ENCODE measurements around the gene MST1R.

MST1R gene

DNA sequence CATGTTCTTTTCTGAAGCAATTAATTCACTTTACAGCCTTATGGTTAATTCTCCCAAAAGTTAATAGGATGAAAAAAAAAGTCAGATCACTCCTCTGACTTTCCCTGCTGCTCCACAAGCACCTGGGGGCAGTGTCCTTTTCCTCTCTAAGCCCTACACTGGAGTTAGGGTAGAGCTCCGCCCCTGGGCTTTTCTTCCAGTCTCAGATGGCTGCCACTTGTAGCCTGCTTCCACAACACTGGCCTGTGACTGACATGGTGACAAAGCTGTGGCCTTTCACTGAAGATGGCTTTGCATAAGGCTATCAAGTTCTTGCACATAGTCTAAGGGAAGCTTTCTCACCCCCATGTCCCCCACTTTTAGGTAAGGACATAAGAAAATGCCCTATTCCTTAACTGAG lies 27.2 kb upstream of the MST1R start:
- no peak overlapping the region for H3K9ac ChIP-seq (ENCODE audit: insufficient read length, low read depth)
- no peak overlapping the region for H3K4me3 ChIP-seq (ENCODE audit: insufficient read length, low read depth)
- no peaks in the 10 kb centered on the region for H3K27me3 ChIP-seq (ENCODE audit: insufficient read depth, insufficient read length)
- no peaks in the 10 kb centered on the region for H3K36me3 ChIP-seq (ENCODE audit: insufficient read depth, insufficient read length, low read length)
- H3K4me1 ChIP-seq (ENCODE audit: insufficient read depth, insufficient read length): peaks cover 6% of the 10 kb centered on the region
- TF ChIP-seq YY1 (IDR thresholded peaks at IDR 0.05; ENCODE audit: insufficient read depth, insufficient read length) (no peak), ZNF274 (IDR thresholded peaks at IDR 0.05; ENCODE audit: low read depth, low read length) (no peak), SUZ12 (IDR thresholded peaks at IDR 0.05; ENCODE audit: extremely low read depth, insufficient read depth, insufficient read length) (no peak)
- H3K9me3 ChIP-seq (ENCODE audit: insufficient read depth, low read length): no peaks in the 10 kb centered on the region
- DNase-seq (ENCODE audit: low read depth, low spot score): peak; percentile 63

DNA sequence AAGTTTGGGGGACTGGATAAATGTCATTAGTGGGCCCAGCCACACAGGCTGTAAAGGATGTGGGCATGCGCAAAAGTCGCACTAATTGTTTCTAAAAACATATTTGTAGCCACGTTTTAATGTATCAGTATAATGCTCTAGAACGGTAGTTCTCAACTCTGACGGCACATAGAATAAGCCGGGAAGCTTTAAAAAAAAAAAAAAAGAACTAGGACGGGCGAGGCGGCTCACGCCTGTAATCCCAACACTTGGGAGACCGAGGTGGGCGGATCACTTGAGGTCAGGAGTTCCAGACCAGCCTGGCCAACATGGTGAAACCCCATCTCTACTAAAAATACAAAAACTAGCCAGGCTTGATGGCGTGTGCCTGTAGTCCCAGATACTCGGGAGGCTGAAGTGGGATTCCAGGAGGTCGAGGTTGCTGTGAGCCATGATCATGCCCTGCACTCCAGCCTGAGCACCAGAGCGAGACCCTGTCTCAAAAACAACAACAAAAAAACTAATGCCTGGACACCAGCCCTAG lies 26.6 kb upstream of the MST1R start:
- no peak for TF ChIP-seq YY1 (IDR thresholded peaks at IDR 0.05; ENCODE audit: insufficient read depth, insufficient read length)
- H3K27me3 ChIP-seq (ENCODE audit: insufficient read depth, insufficient read length): no peaks in the 10 kb centered on the region
- no peaks in the 10 kb centered on the region for H3K9me3 ChIP-seq (ENCODE audit: insufficient read depth, low read length)
- peak overlapping the region; percentile 67 for H3K9ac ChIP-seq (ENCODE audit: insufficient read length, low read depth)
- peak overlapping the region; percentile 81 for H3K4me3 ChIP-seq (ENCODE audit: insufficient read length, low read depth)
- H3K4me1 ChIP-seq (ENCODE audit: insufficient read depth, insufficient read length): peaks cover 6% of the 10 kb centered on the region
- no peak for DNase-seq (ENCODE audit: low read depth, low spot score)
- H3K36me3 ChIP-seq (ENCODE audit: insufficient read depth, insufficient read length, low read length): no peaks in the 10 kb centered on the region

DNA sequence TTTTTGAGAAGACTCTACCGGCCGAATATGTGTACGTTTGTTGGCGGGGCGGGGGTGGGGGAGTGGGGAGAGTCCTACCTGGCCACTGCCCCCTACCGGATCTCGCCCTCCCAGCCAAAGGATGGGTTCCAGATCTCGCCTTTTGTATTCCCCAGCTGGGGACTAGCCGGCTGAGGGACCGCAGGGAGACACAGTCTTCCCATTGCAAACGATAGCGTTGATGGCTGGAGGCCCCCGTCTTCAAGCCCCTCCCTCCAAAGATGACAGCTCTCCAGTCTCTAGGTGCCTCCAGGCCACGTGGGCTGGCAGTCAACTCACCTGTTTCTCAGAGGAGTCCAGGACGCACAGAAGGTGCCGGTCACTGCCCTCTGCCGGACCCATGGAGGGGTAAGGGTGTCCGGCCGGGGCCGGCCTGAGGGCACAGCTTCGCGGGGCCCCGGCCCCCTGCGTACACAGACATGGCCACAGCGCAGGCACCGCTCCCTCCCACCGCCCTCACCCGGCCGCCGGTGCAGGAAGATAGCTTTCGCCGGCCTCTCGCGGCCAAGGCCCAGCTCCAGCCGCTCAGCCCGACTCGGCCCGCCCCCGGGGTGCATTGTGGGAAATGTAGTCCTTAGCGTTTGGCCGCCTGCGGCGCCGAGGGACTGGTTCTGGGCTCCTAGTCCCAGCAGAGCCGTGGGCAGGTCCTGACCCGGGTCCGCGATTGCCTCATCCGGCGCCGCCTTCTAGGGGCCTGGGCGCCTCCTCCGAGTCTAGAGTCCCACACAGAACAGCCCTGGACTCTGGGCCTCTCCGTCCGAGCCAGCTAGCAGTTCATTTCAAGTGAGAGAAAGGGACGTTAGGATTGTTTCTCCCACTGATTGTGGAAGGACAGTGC lies 25.9 kb upstream of the MST1R start, which contains the start of gene MON1A:
MON1A (minus strand) TSS at position 521 of the 877 bp plus-strand sequence. CDS start 16,465 bp downstream, outside the sequence.
- H3K4me3 ChIP-seq (ENCODE audit: insufficient read length, low read depth): peak within 1 kb of the TSS; percentile 81
- no peaks in the 10 kb centered on the region for H3K9me3 ChIP-seq (ENCODE audit: insufficient read depth, low read length)
- no peaks in the 10 kb centered on the region for H3K36me3 ChIP-seq (ENCODE audit: insufficient read depth, insufficient read length, low read length)
- TF ChIP-seq ZNF274 (IDR thresholded peaks at IDR 0.05; ENCODE audit: low read depth, low read length) (no peak), YY1 (IDR thresholded peaks at IDR 0.05; ENCODE audit: insufficient read depth, insufficient read length) (peak; percentile 12), SUZ12 (IDR thresholded peaks at IDR 0.05; ENCODE audit: extremely low read depth, insufficient read depth, insufficient read length) (no peak)
- H3K9ac ChIP-seq (ENCODE audit: insufficient read length, low read depth): peak within 1 kb of the TSS; percentile 84
- peaks cover 6% of the 10 kb centered on the region for H3K4me1 ChIP-seq (ENCODE audit: insufficient read depth, insufficient read length)
- no peaks in the 10 kb centered on the region for H3K27me3 ChIP-seq (ENCODE audit: insufficient read depth, insufficient read length)
- peak; percentile 77 for DNase-seq (ENCODE audit: low read depth, low spot score)

DNA sequence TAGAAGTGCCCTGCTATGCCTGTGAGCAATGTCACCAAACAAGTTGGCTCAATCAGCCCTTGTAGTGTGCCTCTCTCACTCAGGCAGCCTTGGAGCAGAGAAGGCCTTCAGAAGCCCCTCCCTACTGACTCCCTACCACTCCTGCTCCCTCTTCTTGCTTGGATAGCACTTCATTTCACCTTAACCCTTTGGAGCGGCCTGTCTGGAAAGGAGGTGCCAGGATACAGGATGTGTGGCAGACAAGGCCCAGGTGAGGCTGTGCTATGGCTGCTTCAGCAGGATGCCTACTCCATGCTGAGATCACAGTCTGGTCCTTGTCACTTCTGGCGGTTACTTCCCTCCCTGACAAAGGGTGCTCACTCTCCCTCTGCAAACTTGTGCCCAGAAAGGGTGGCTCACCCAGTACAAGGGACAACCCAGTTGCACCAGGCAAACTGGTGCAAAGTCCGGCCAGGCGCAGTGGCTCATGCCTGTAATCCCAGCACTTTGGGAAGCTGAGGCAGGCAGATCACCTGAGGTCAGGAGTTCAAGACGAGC lies 24.9 kb upstream of the MST1R start:
- Histone ChIP-seq H3K27me3 (ENCODE audit: insufficient read depth, insufficient read length) (no peaks in the 10 kb centered on the region), H3K9ac (ENCODE audit: insufficient read length, low read depth) (no peak overlapping the region), H3K4me1 (ENCODE audit: insufficient read depth, insufficient read length) (peaks cover 6% of the 10 kb centered on the region), H3K9me3 (ENCODE audit: insufficient read depth, low read length) (no peaks in the 10 kb centered on the region), H3K36me3 (ENCODE audit: insufficient read depth, insufficient read length, low read length) (no peaks in the 10 kb centered on the region), H3K4me3 (ENCODE audit: insufficient read length, low read depth) (peak overlapping the region; percentile 2)
- no peak for DNase-seq (ENCODE audit: low read depth, low spot score)
- TF ChIP-seq YY1 (IDR thresholded peaks at IDR 0.05; ENCODE audit: insufficient read depth, insufficient read length) (no peak), ZNF274 (IDR thresholded peaks at IDR 0.05; ENCODE audit: low read depth, low read length) (no peak), SUZ12 (IDR thresholded peaks at IDR 0.05; ENCODE audit: extremely low read depth, insufficient read depth, insufficient read length) (no peak)

DNA sequence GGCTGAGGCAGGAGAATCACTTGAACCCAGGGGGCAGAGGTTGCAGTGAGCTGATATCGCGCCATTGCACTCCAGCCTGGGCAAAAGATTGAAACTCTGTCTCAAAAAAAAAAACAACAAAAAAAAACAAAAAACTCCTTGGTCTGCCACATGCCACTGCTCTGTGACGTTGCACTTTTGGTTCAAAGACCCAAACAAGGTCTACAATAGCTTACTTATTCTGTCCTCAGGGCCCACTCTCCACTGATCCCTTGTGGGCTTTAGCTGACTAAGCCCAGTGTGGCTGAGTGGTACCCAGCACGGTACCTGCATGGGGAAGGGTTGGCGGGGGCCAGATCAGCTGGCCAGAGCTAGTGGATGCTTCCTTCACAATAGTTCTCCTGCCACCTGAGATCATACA lies 24.1 kb upstream of the MST1R start:
- peaks cover 6% of the 10 kb centered on the region for H3K4me1 ChIP-seq (ENCODE audit: insufficient read depth, insufficient read length)
- no peaks in the 10 kb centered on the region for H3K9me3 ChIP-seq (ENCODE audit: insufficient read depth, low read length)
- H3K4me3 ChIP-seq (ENCODE audit: insufficient read length, low read depth): no peak overlapping the region

DNA sequence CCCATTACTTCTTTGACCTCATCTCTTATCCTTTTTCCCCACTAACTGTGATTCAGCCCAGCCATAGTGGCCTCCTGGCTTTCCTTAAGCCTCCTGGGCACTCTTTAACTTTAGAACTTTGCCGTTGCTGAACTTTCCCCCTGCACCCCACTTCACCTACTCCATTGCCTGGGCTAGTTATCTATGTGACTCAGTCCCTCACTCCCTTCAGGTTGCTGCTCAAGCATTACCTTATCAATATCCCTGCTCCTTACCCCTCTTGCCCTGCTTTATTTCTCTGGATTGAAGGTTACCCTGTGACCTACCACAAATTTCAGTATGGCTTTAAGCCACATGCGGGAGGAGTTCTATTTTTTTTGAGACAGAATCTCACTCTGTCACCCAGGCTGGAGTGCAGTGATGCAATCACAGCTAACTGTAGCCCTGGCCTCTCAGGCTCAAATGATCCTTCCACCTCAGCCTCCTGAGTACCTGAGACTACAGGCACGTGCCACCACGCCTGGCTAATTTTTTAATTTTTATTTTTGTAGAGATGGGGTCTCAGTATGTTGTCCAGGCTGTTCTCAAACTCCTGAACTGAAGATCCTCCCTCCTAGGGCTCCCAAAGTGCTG lies 22.6 kb upstream of the MST1R start:
- no peaks in the 10 kb centered on the region for H3K36me3 ChIP-seq (ENCODE audit: insufficient read depth, insufficient read length, low read length)
- no peak for TF ChIP-seq ZNF274 (IDR thresholded peaks at IDR 0.05; ENCODE audit: low read depth, low read length)
- no peak for TF ChIP-seq YY1 (IDR thresholded peaks at IDR 0.05; ENCODE audit: insufficient read depth, insufficient read length)
- TF ChIP-seq SUZ12 (IDR thresholded peaks at IDR 0.05; ENCODE audit: extremely low read depth, insufficient read depth, insufficient read length): no peak
- no peak for DNase-seq (ENCODE audit: low read depth, low spot score)
- peaks cover 6% of the 10 kb centered on the region for H3K4me1 ChIP-seq (ENCODE audit: insufficient read depth, insufficient read length)
- H3K9me3 ChIP-seq (ENCODE audit: insufficient read depth, low read length): no peaks in the 10 kb centered on the region
- no peaks in the 10 kb centered on the region for H3K27me3 ChIP-seq (ENCODE audit: insufficient read depth, insufficient read length)
- H3K4me3 ChIP-seq (ENCODE audit: insufficient read length, low read depth): no peak overlapping the region
- H3K9ac ChIP-seq (ENCODE audit: insufficient read length, low read depth): no peak overlapping the region

More for the DNA sequence above, 24.1 kb upstream of the MST1R start:
- H3K27me3 ChIP-seq (ENCODE audit: insufficient read depth, insufficient read length): no peaks in the 10 kb centered on the region
- H3K9ac ChIP-seq (ENCODE audit: insufficient read length, low read depth): no peak overlapping the region
- no peak for TF ChIP-seq ZNF274 (IDR thresholded peaks at IDR 0.05; ENCODE audit: low read depth, low read length)
- no peak for TF ChIP-seq YY1 (IDR thresholded peaks at IDR 0.05; ENCODE audit: insufficient read depth, insufficient read length)
- no peak for TF ChIP-seq SUZ12 (IDR thresholded peaks at IDR 0.05; ENCODE audit: extremely low read depth, insufficient read depth, insufficient read length)
- H3K36me3 ChIP-seq (ENCODE audit: insufficient read depth, insufficient read length, low read length): no peaks in the 10 kb centered on the region
- DNase-seq (ENCODE audit: low read depth, low spot score): no peak

DNA sequence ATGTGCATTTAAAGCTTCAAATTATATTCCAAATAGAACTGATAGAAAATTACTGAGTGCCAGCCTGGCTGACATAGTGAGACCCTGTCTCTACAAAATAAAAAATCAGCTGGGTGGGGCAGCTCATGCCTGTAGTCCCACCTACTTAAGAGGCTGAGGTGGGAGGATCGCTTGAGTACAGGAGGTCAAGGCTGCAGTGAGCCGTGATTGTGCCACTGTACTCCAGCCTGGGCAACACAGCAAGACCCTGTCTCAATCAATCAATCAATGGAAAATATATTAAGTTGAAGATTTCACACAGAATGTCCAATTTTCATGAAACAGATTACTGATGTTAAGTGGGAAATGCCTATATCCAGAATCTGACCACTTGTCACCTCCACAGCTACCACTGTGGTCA lies 21.8 kb upstream of the MST1R start:
- H3K9me3 ChIP-seq (ENCODE audit: insufficient read depth, low read length): no peaks in the 10 kb centered on the region
- no peak for DNase-seq (ENCODE audit: low read depth, low spot score)
- no peaks in the 10 kb centered on the region for H3K36me3 ChIP-seq (ENCODE audit: insufficient read depth, insufficient read length, low read length)
- no peaks in the 10 kb centered on the region for H3K27me3 ChIP-seq (ENCODE audit: insufficient read depth, insufficient read length)
- H3K4me3 ChIP-seq (ENCODE audit: insufficient read length, low read depth): no peak overlapping the region
- H3K4me1 ChIP-seq (ENCODE audit: insufficient read depth, insufficient read length): peaks cover 6% of the 10 kb centered on the region
- no peak overlapping the region for H3K9ac ChIP-seq (ENCODE audit: insufficient read length, low read depth)
- no peak for TF ChIP-seq ZNF274 (IDR thresholded peaks at IDR 0.05; ENCODE audit: low read depth, low read length)
- no peak for TF ChIP-seq SUZ12 (IDR thresholded peaks at IDR 0.05; ENCODE audit: extremely low read depth, insufficient read depth, insufficient read length)
- no peak for TF ChIP-seq YY1 (IDR thresholded peaks at IDR 0.05; ENCODE audit: insufficient read depth, insufficient read length)
